Gastrocnemius medialis (tissue), 4 donors: ENCODE results near the gene GNG5.

Experiments used
- POLR2A ChIP-seq, 2 donors: fragments of 450-650 bp; IDR thresholded peaks; one replicate each; pipeline ENCODE4 v1.6.1; 2017; ENCODE audit warnings: antibody characterized with exemption in 2 of 2, mild to moderate bottlenecking in 2 of 2, moderate library complexity in 2 of 2
- TF ChIP-seq, protein P1 (sequence below), 5 experiments: fragments of 450-650 bp in 3 of 5; fragments of 200-600 bp in 2 of 5; sonication (generic) in 2 of 5; IDR thresholded peaks in 4 of 5; conservative IDR thresholded peaks in 1 of 5; 1 replicate in 4 of 5; 2 replicates in 1 of 5; pipeline ENCODE4 v1.5.1; 2016 to 2019; ENCODE audit warnings: antibody characterized with exemption in 5 of 5, mild to moderate bottlenecking in 3 of 5, moderate library complexity in 3 of 5

DNA sequence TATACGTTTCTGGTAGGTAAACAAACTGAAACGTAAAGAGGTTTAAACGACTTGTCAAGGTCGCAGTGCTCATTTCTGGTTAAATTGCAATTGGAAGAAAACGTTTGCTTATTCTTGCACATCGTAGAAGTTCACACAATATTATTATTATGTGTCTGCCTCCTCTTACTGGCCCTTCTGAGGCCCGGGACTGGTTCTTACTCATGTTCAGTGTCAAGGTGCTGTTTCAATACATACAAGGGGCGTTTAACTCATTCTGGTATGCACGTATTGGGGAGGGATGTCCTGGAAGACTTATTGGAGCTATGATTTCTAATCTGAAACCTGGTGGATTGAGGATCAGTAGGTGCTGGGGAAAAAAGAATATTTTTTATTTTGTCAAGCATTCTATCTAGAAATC is 26.4 kb downstream of the GNG5 start:
- TF ChIP-seq, protein P1, sequence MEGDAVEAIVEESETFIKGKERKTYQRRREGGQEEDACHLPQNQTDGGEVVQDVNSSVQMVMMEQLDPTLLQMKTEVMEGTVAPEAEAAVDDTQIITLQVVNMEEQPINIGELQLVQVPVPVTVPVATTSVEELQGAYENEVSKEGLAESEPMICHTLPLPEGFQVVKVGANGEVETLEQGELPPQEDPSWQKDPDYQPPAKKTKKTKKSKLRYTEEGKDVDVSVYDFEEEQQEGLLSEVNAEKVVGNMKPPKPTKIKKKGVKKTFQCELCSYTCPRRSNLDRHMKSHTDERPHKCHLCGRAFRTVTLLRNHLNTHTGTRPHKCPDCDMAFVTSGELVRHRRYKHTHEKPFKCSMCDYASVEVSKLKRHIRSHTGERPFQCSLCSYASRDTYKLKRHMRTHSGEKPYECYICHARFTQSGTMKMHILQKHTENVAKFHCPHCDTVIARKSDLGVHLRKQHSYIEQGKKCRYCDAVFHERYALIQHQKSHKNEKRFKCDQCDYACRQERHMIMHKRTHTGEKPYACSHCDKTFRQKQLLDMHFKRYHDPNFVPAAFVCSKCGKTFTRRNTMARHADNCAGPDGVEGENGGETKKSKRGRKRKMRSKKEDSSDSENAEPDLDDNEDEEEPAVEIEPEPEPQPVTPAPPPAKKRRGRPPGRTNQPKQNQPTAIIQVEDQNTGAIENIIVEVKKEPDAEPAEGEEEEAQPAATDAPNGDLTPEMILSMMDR (IDR thresholded peaks at IDR 0.05 in 4 of 5, conservative IDR thresholded peaks at IDR 0.05 in 1 of 5): no peak
- no peak for TF ChIP-seq POLR2A (IDR thresholded peaks at IDR 0.05)
